T-helper 17 cell (primary cell): ENCODE measurements around the gene BCKDHA. TPM values are rescaled to one million over a fixed set of nuclear protein-coding genes. Genes with fewer than 3 reads are reported as not detected.
A peak's percentile ranks its signal among the peaks of the same experiment; 100 is the strongest.

Source experiments
- ATAC-seq: fragments of 150-1000 bp; cut with Tn5 transposase; 2 replicates; pipeline ENCODE4 v1.10.0; 2021; ENCODE audit warnings: mild to moderate bottlenecking, moderate library complexity
- DNase-seq, 3 donors: peaks; one replicate each; pipeline versions ENCODE4 v3.0.0 to v3.0.0-alpha.2; 2020 to 2021
- H3K9me3 ChIP-seq: one replicate; pipeline ENCODE4 v1.7.0; 2013; ENCODE audit warnings: low read length, mild to moderate bottlenecking; ENCODE audit not compliant: control insufficient read depth, poor library complexity, severe bottlenecking
- H3K27ac Mint-ChIP-seq: one replicate; pipeline ENCODE4 v1.8.0; 2022; ENCODE audit warnings: mild to moderate bottlenecking, moderate library complexity, mixed read lengths
- H3K27me3 Mint-ChIP-seq: one replicate; pipeline ENCODE4 v1.8.0; 2022; ENCODE audit warnings: mixed read lengths
- H3K36me3 Mint-ChIP-seq: one replicate; pipeline ENCODE4 v1.8.0; 2022; ENCODE audit warnings: low read depth, mixed read lengths
- H3K4me1 Mint-ChIP-seq: one replicate; pipeline ENCODE4 v1.8.0; 2022; ENCODE audit warnings: mild to moderate bottlenecking, mixed read lengths
- H3K4me3 Mint-ChIP-seq: one replicate; pipeline ENCODE4 v1.8.0; 2022; ENCODE audit warnings: mild to moderate bottlenecking, moderate library complexity, mixed read lengths
- total RNA-seq, 4 donors: library from RNA in 2 of 4; stranded (reverse) in 2 of 4; gene quantifications; one replicate each; pipeline ENCODE4 v1.2.3 and lab custom pipeline; 2022 to 2026

BCKDHA gene
- total RNA-seq (10 to 100 TPM; 13.2 to 14.7 TPM), total RNA-seq (lab: John Stamatoyannopoulos, UW) (1.0 to 1.1 reads per million in 2 donors)

- peak; percentile 98 for ATAC-seq
- H3K9me3 ChIP-seq: no peaks in the 10 kb centered on the region
- H3K27me3 Mint-ChIP-seq: no peaks in the 10 kb centered on the region
- peaks cover 41% of the 10 kb centered on the region for H3K4me1 Mint-ChIP-seq
- H3K27ac Mint-ChIP-seq: peak within 1 kb of the TSS; percentile 100
- H3K36me3 Mint-ChIP-seq: no peaks in the 10 kb centered on the region
- DNase-seq: peak; percentile 97 to 99 (median 99)
- H3K4me3 Mint-ChIP-seq: peak within 1 kb of the TSS; percentile 97
Measured at GRCh38 chr19:41397086-41398049, at the start of gene BCKDHA, which contains the start of gene EXOSC5. Gene BCKDHA, plus strand, starts transcription at chr19:41397818. Its CDS starts 10 bp downstream, at chr19:41397828. Gene EXOSC5, minus strand, starts transcription at chr19:41397359. Its CDS starts 31 bp downstream, at chr19:41397328.

DNA sequence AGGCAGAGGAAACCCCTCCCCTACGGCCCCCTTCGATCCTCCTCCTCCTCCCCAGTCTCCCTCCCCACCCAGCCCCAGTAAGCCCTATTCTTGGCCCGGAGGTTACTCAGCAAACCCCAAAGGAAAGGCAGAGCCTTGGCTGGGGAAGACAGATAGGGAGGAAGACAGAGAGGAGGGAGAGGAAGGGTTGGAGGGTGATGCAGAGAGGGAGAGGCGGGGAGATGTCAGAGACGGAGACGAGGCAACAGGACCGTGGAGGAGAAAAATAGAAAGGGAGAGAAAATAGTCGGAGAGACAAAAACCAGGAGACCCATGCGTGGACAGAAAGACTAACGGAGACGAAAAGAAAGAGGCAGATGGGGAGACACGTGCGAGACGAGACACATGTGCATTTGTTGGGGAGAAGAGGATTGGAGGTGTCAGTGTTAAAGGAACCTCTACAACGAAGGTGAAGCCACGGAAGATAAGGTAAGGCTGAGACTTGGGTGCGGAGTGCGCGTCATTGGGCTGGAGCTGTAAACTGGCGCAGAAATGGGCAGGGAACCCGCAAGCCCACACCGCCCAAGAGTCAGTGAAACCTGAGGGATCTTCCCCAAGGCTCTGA, 46.8 kb upstream of the BCKDHA start:
- H3K9me3 ChIP-seq: no peaks in the 10 kb centered on the region
- Mint-ChIP-seq H3K27ac (peak overlapping the region; percentile 99), H3K4me1 (peaks cover 46% of the 10 kb centered on the region), H3K4me3 (peak overlapping the region; percentile 99), H3K27me3 (no peaks in the 10 kb centered on the region), H3K36me3 (peaks cover 14% of the 10 kb centered on the region)
- DNase-seq: no peak
- ATAC-seq: peak; percentile 13

DNA sequence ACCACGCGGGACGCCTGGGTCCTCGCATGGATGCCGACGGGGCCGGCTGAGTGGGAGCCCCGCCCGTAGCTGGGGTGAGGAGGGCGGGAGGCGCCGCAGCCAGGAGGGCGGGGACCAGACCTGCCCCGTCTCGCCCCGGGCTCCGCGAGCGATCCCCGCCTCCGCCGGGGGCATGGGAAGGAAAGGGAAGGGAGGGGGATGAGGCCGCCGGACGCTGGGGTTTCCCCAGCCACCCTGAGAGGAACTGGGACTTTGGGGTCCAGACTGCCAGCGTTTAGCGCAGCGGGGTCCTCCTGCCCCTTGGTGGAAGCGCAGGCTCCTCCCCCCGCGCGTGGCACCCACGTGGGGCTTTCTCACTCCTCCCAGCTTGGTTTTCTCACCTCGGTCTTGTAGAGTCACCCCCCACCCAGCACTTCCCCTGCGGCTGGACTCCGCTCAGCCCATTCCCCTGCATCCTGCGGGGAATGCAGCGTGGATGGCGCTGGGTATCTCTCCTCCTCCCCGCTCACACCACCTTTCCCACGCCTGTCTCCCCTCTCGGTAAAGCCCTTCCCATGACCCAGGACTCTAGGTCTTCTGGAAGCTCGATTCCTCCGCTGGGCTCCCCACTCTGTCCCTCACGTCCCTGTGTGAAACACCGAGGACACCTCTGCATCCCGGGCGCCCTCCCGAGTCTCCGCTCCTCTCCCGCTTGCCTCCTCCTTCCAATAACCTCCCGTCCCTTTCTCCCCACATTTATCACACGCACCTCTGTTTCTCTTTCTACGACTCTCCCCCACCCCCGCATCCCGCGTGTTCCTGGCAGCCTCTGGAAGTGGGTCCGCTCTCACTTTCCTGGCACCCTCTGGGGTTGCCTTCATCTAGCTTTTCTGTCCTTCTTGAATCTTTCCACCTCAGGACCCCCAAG, 46.0 kb upstream of the BCKDHA start:
- Mint-ChIP-seq H3K27me3 (no peaks in the 10 kb centered on the region), H3K27ac (peak overlapping the region; percentile 99), H3K36me3 (peaks cover 14% of the 10 kb centered on the region), H3K4me3 (peak overlapping the region; percentile 99), H3K4me1 (peaks cover 51% of the 10 kb centered on the region)
- ATAC-seq (peak; percentile 65), DNase-seq (peak; percentile 72 to 84 (median 78))
- no peaks in the 10 kb centered on the region for H3K9me3 ChIP-seq

- Mint-ChIP-seq H3K4me1 (peaks cover 56% of the 10 kb centered on the region), H3K36me3 (peaks cover 14% of the 10 kb centered on the region), H3K4me3 (peak overlapping the region; percentile 99), H3K27me3 (no peaks in the 10 kb centered on the region), H3K27ac (peak overlapping the region; percentile 99)
- no peaks in the 10 kb centered on the region for H3K9me3 ChIP-seq
- no peak for ATAC-seq
- no peak for DNase-seq
Measured at GRCh38 chr19:41352279-41352608, 45.4 kb upstream of the BCKDHA start.

DNA sequence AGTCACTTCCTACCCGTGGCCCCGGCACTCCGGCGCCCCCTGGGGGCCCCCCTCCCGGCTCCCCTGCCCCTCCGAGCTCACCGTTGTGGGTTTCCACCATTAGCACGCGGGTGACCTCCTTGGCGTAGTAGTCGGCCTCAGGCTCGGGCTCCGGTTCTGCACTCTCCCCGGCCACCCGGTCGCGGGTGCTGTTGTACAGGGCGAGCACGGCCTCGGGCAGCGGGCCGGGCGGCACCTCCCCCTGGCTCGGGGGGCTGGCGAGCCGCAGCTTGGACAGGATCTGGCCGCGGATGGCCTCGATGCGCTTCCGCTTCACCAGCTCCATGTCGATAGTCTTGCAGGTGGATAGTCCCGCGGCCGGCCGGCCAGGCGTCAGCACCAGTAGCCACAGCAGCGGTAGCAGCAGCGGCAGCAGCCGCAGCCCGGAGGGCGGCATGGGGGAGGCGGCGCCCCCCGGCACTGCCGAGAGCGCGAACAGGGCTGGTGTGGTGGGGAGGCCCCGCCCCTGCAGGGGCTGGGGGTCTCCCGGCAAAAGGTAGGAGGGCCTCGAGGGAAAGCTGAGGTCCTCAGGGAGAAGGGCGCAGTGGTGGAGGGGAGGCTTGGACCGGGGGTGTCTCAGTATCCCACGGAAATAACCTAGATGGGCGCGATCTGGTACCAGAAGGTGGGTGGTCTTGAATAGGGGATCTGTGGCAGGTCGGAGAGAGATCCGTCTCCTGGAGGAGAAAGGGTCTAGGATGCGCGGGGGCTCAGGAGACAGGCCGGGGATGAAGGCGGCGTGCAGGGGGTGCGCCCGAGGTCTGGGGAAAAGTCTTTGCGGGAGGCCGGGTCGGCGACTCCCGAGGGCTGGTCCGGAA, 44.8 kb upstream of the BCKDHA start:
- Mint-ChIP-seq H3K36me3 (peaks cover 14% of the 10 kb centered on the region), H3K4me1 (peaks cover 60% of the 10 kb centered on the region), H3K27me3 (no peaks in the 10 kb centered on the region), H3K27ac (peak overlapping the region; percentile 99), H3K4me3 (peak overlapping the region; percentile 99)
- peak; percentile 14 for ATAC-seq
- peak; percentile 66 to 76 (median 67) for DNase-seq
- H3K9me3 ChIP-seq: no peaks in the 10 kb centered on the region

DNA sequence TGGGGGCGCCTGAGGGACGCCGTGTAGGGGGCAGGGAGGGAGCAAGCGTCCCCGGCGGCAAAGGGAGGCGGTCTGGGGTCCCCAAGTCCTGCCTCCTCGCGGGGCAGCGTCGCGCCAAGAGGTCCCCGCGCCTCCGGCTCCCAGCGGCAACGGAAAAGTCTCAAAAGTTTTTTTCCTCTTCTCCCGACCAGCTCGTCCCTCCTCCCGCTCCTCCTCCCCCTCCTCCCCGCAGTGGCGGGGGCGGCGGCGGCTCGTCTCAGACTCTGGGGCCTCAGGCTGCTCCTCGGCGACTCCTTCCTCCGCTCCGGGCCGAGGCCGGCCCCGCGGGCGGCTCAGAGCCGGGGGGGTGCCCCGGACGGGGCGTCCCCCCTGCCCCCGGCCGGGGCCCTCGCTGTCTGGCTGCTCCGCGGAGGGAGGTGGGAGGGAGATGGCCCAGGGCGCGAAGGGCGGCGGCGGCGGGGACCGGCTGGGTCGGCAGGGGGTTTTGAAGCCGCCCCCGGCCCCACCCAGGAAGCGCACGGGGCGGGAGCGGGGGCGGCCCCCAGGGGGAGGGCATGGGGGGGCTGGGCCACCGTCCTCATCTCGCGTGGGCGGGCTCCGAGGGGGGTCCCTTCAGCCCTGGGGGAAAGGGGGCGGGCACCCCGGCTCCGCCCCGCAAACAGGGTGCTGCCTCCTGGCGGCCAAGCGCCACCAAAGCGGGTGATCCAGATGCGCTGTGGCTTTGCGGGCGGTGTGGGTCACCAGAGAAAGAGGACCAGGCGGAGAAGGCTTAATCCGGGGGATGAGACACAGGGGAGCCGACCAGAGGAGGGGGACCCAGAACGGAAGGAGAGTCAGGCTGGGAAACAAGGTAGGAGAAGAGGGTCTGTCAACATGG, 43.9 kb upstream of the BCKDHA start, which contains the start of gene TGFB1:
TSS of gene TGFB1 (minus strand) at position 457 of the 877 bp plus-strand sequence. CDS start 878 bp downstream, outside the sequence.
- Mint-ChIP-seq H3K4me3 (peak within 1 kb of the TSS; percentile 99), H3K27ac (peak within 1 kb of the TSS; percentile 99), H3K27me3 (no peaks in the 10 kb centered on the region), H3K4me1 (peaks cover 63% of the 10 kb centered on the region), H3K36me3 (peaks cover 12% of the 10 kb centered on the region)
- no peaks in the 10 kb centered on the region for H3K9me3 ChIP-seq
- peak; percentile 93 to 97 (median 96) for DNase-seq
- peak; percentile 69 for ATAC-seq

DNA sequence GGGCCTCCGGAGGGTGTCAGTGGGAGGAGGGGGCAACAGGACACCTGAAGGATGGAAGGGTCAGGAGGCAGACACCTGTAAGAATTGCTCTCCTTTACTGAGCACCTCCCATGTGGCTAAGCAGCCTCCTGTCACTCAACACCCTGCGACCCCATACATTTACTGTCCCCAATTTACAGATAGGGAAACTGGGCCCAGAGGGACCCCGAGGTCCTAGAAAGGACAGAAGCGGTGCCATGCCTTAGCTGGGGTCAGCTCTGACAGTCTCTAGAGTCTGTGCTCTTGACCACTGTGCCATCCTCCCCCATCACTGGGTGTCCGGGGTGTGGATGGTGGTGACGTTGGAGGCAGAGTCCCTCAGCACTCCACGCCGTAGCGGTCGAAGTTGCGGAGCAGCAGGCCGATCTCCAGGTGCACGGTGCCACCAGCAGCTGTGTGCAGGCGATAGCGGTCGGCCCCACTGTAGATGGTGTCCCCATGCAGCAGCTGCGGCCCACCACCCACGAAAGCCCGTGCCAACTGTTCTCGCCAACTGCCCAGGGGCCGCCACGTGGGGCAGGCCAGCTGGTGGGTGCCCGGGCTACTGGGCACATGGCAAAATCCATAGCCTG, 43.2 kb upstream of the BCKDHA start:
- no peak for ATAC-seq
- no peak for DNase-seq
- peaks cover 57% of the 10 kb centered on the region for H3K4me1 Mint-ChIP-seq

GRCh38 chr19:41355035-41355434, 42.6 kb upstream of the BCKDHA start:
- Mint-ChIP-seq H3K36me3 (peaks cover 10% of the 10 kb centered on the region), H3K27me3 (no peaks in the 10 kb centered on the region), H3K4me3 (peak overlapping the region; percentile 86), H3K4me1 (peaks cover 55% of the 10 kb centered on the region), H3K27ac (peak overlapping the region; percentile 95)
- no peaks in the 10 kb centered on the region for H3K9me3 ChIP-seq
- ATAC-seq: no peak
- DNase-seq: no peak

More for the DNA sequence above, 43.2 kb upstream of the BCKDHA start:
- Mint-ChIP-seq H3K27ac (peak overlapping the region; percentile 99), H3K27me3 (no peaks in the 10 kb centered on the region), H3K4me3 (peak overlapping the region; percentile 99), H3K36me3 (peaks cover 10% of the 10 kb centered on the region)
- H3K9me3 ChIP-seq: no peaks in the 10 kb centered on the region

- ATAC-seq: no peak
- Mint-ChIP-seq H3K4me1 (peaks cover 56% of the 10 kb centered on the region), H3K27me3 (no peaks in the 10 kb centered on the region), H3K36me3 (peaks cover 8% of the 10 kb centered on the region), H3K27ac (peak overlapping the region; percentile 95), H3K4me3 (peak overlapping the region; percentile 86)
- no peaks in the 10 kb centered on the region for H3K9me3 ChIP-seq
- DNase-seq: no peak
Measured at GRCh38 chr19:41355802-41356201, 41.8 kb upstream of the BCKDHA start.

GRCh38 chr19:41356984-41357739, 40.5 kb upstream of the BCKDHA start:
- ATAC-seq (no peak), DNase-seq (no peak)
- no peaks in the 10 kb centered on the region for H3K27me3 Mint-ChIP-seq
- peak overlapping the region; percentile 95 for H3K27ac Mint-ChIP-seq
- peak overlapping the region; percentile 86 for H3K4me3 Mint-ChIP-seq
- peaks cover 50% of the 10 kb centered on the region for H3K4me1 Mint-ChIP-seq
- no peaks in the 10 kb centered on the region for H3K9me3 ChIP-seq
- peaks cover 2% of the 10 kb centered on the region for H3K36me3 Mint-ChIP-seq
